ENCODE results near the gene INPP5B.

DNA sequence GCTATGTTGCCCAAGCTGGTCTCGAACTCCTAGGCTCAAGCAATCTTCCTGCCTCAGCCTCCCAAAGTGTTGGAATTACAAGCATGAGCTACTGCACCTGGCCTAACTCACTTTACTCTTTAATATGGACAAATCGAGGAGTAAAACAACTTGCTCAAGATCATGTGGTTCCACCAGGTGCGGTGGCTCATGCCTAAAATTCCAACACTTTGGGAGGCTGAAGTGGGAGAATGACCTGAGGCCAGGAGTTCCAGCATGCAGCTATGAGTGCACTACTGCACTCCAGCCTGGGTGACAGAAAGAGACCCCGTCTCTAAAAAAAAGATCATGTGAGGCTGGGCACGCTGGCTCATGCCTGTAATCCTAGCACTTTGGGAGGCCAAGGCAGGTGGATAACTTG, 2.0 kb downstream of the INPP5B start:
- TF ChIP-seq POLR2A (IDR thresholded peaks at IDR 0.05; ENCODE audit: low read depth, low read length) (no peak), POLR2AphosphoS5 (IDR thresholded peaks at IDR 0.05; ENCODE audit: low read depth, low read length) (no peak)

Data from GM12892 (cell line).